ENCODE results near the gene VAV2. TPM values are rescaled to one million over a fixed set of nuclear protein-coding genes. Genes with fewer than 3 reads are reported as not detected.

Gene VAV2
- total RNA-seq, 2 donors from 2014 or later: 7.0 to 7.3 TPM

- Mint-ChIP-seq H3K4me1 (peaks cover 6% of the 10 kb centered on the region), H3K27me3 (peaks cover 17% of the 10 kb centered on the region), H3K4me3 (no peak overlapping the region), H3K36me3 (ENCODE audit: low read depth) (no peaks in the 10 kb centered on the region), H3K27ac (no peak overlapping the region), H3K9me3 (no peaks in the 10 kb centered on the region)
- ATAC-seq (replicated peaks): no peak
Observed at GRCh38 chr9:133728856-133729616, 263.1 kb downstream of the VAV2 start.

- Mint-ChIP-seq H3K36me3 (ENCODE audit: low read depth) (no peaks in the 10 kb centered on the region), H3K27ac (no peak overlapping the region), H3K27me3 (peaks cover 20% of the 10 kb centered on the region), H3K4me1 (peaks cover 6% of the 10 kb centered on the region), H3K9me3 (no peaks in the 10 kb centered on the region), H3K4me3 (no peak overlapping the region)
- ATAC-seq (replicated peaks): no peak
Observed at GRCh38 chr9:133727876-133728441, 264.2 kb downstream of the VAV2 start.

- ATAC-seq (replicated peaks): peak; percentile 11
- Mint-ChIP-seq H3K36me3 (ENCODE audit: low read depth) (no peaks in the 10 kb centered on the region), H3K27me3 (peaks cover 20% of the 10 kb centered on the region), H3K4me1 (peaks cover 6% of the 10 kb centered on the region), H3K4me3 (no peak overlapping the region), H3K27ac (no peak overlapping the region), H3K9me3 (no peaks in the 10 kb centered on the region)
Observed at GRCh38 chr9:133727277-133727875, 264.7 kb downstream of the VAV2 start.

- Mint-ChIP-seq H3K4me3 (no peak overlapping the region), H3K36me3 (ENCODE audit: low read depth) (no peaks in the 10 kb centered on the region)
Observed at GRCh38 chr9:133726401-133727276, 265.5 kb downstream of the VAV2 start.

GRCh38 chr9:133725886-133726285 is 266.2 kb downstream of the VAV2 start:
- Mint-ChIP-seq H3K4me1 (peaks cover 6% of the 10 kb centered on the region), H3K4me3 (no peak overlapping the region), H3K36me3 (ENCODE audit: low read depth) (no peaks in the 10 kb centered on the region), H3K9me3 (no peaks in the 10 kb centered on the region), H3K27ac (no peak overlapping the region), H3K27me3 (peaks cover 20% of the 10 kb centered on the region)
- ATAC-seq (replicated peaks): no peak

More at GRCh38 chr9:133726401-133727276, 265.5 kb downstream of the VAV2 start:
- peak; percentile 59 for ATAC-seq (replicated peaks)
- Mint-ChIP-seq H3K27me3 (peaks cover 20% of the 10 kb centered on the region), H3K27ac (no peak overlapping the region), H3K4me1 (peaks cover 6% of the 10 kb centered on the region), H3K9me3 (no peaks in the 10 kb centered on the region)

GRCh38 chr9:133718563-133719315 is 273.4 kb downstream of the VAV2 start:
- H3K27ac Mint-ChIP-seq: no peak overlapping the region
- no peaks in the 10 kb centered on the region for H3K36me3 Mint-ChIP-seq (ENCODE audit: low read depth)
- no peak overlapping the region for H3K4me3 Mint-ChIP-seq
- peaks cover 11% of the 10 kb centered on the region for H3K27me3 Mint-ChIP-seq
- no peak for ATAC-seq (replicated peaks)
- no peaks in the 10 kb centered on the region for H3K9me3 Mint-ChIP-seq
- no peaks in the 10 kb centered on the region for H3K4me1 Mint-ChIP-seq

GRCh38 chr9:133717113-133718031 is 274.8 kb downstream of the VAV2 start:
- H3K27ac Mint-ChIP-seq: no peak overlapping the region
- no peak overlapping the region for H3K4me3 Mint-ChIP-seq
- no peaks in the 10 kb centered on the region for H3K36me3 Mint-ChIP-seq (ENCODE audit: low read depth)
- no peak for ATAC-seq (replicated peaks)
- H3K27me3 Mint-ChIP-seq: peaks cover 11% of the 10 kb centered on the region
- no peaks in the 10 kb centered on the region for H3K4me1 Mint-ChIP-seq
- H3K9me3 Mint-ChIP-seq: no peaks in the 10 kb centered on the region

- Mint-ChIP-seq H3K27ac (no peak overlapping the region), H3K4me1 (no peaks in the 10 kb centered on the region), H3K36me3 (ENCODE audit: low read depth) (no peaks in the 10 kb centered on the region), H3K27me3 (peaks cover 11% of the 10 kb centered on the region), H3K4me3 (no peak overlapping the region), H3K9me3 (no peaks in the 10 kb centered on the region)
- no peak for ATAC-seq (replicated peaks)
Observed at GRCh38 chr9:133716564-133717112, 275.5 kb downstream of the VAV2 start.

GRCh38 chr9:133715866-133716563 is 276.1 kb downstream of the VAV2 start:
- ATAC-seq (replicated peaks): no peak

GRCh38 chr9:133715295-133715865 is 276.7 kb downstream of the VAV2 start:
- no peak overlapping the region for H3K27ac Mint-ChIP-seq
- H3K4me1 Mint-ChIP-seq: no peaks in the 10 kb centered on the region
- no peaks in the 10 kb centered on the region for H3K36me3 Mint-ChIP-seq (ENCODE audit: low read depth)
- ATAC-seq (replicated peaks): no peak
- no peak overlapping the region for H3K4me3 Mint-ChIP-seq
- H3K9me3 Mint-ChIP-seq: no peaks in the 10 kb centered on the region
- peaks cover 7% of the 10 kb centered on the region for H3K27me3 Mint-ChIP-seq

More at GRCh38 chr9:133715866-133716563, 276.1 kb downstream of the VAV2 start:
- H3K36me3 Mint-ChIP-seq (ENCODE audit: low read depth): no peaks in the 10 kb centered on the region
- no peak overlapping the region for H3K4me3 Mint-ChIP-seq
- no peaks in the 10 kb centered on the region for H3K9me3 Mint-ChIP-seq
- H3K27me3 Mint-ChIP-seq: peaks cover 11% of the 10 kb centered on the region
- H3K27ac Mint-ChIP-seq: no peak overlapping the region
- H3K4me1 Mint-ChIP-seq: no peaks in the 10 kb centered on the region

- ATAC-seq (replicated peaks): no peak
- Mint-ChIP-seq H3K27me3 (peaks cover 7% of the 10 kb centered on the region), H3K9me3 (no peaks in the 10 kb centered on the region), H3K27ac (no peak overlapping the region), H3K36me3 (ENCODE audit: low read depth) (no peaks in the 10 kb centered on the region), H3K4me3 (no peak overlapping the region), H3K4me1 (no peaks in the 10 kb centered on the region)
Observed at GRCh38 chr9:133714606-133715294, 277.4 kb downstream of the VAV2 start.
